B cell (primary cell): ENCODE results near the gene ETS1. TPM values are rescaled to one million over a fixed set of nuclear protein-coding genes. Genes with fewer than 3 reads are reported as not detected.

ENCODE experiments used
- ATAC-seq: fragments of 200-7000 bp; cut with Tn5 transposase; one replicate; pipeline ENCODE4 v1.10.0; 2021; ENCODE audit warnings: low read depth, mild to moderate bottlenecking, moderate number of reproducible peaks, moderate library complexity
- CTCF ChIA-PET: fragments of 350-600 bp; sonication (Branson Sonifier 250); formaldehyde crosslinking; loops from one replicate; lab custom pipeline; 2021; ENCODE audit warnings: antibody characterized with exemption, inconsistent platforms; lab: Charles Lee
- POLR2A ChIA-PET: fragments of 350-600 bp; sonication (Branson Sonifier 250); formaldehyde crosslinking; loops from one replicate; lab custom pipeline; 2021; ENCODE audit warnings: antibody characterized with exemption; lab: Charles Lee
- DNase-seq: peaks from one replicate; pipeline ENCODE4 v3.0.0; 2013
- H2AFZ ChIP-seq: 2 replicates; pipeline ENCODE4 v1.6.1; 2012; ENCODE audit warnings: mild to moderate bottlenecking, low read depth, low read length; ENCODE audit not compliant: insufficient read depth, poor library complexity, severe bottlenecking
- H3K27ac ChIP-seq, 2 donors: 1 replicate in 1 of 2; 2 replicates in 1 of 2; pipeline ENCODE4 v1.5.1; 2012 to 2013; ENCODE audit warnings: low read length in 2 of 2, mild to moderate bottlenecking in 2 of 2, moderate library complexity in 1 of 2
- H3K27me3 ChIP-seq, 4 experiments: fragments of 200-600 bp in 1 of 4; sonication (generic) in 1 of 4; replicated peaks in 1 of 4; 1 replicate in 2 of 4; 2 replicates in 2 of 4; pipeline versions ENCODE4 v1.6.1 to v1.7.0; 2013 to 2016; ENCODE audit warnings: low read length in 3 of 4, mild to moderate bottlenecking in 2 of 4, mixed read lengths in 1 of 4, moderate library complexity in 1 of 4; ENCODE audit not compliant: insufficient read depth in 4 of 4, control insufficient read depth in 3 of 4; ENCODE audit errors: control extremely low read depth in 1 of 4
- H3K36me3 ChIP-seq, 2 experiments: replicated peaks in 1 of 2; 1 replicate in 1 of 2; 2 replicates in 1 of 2; pipeline versions ENCODE4 v1.6.1 to v1.7.1; 2013; ENCODE audit warnings: low read length in 1 of 2; ENCODE audit not compliant: insufficient read depth in 2 of 2, control insufficient read depth in 1 of 2; ENCODE audit errors: control extremely low read depth in 1 of 2, extremely low read depth in 1 of 2
- H3K4me1 ChIP-seq, 2 donors: fragments of 200-600 bp in 1 of 2; sonication (generic) in 1 of 2; 1 replicate in 1 of 2; 2 replicates in 1 of 2; pipeline versions ENCODE4 v1.5.1 to v1.6.1; 2013 to 2017; ENCODE audit warnings: low read length in 2 of 2; ENCODE audit not compliant: control insufficient read depth in 2 of 2, insufficient read depth in 2 of 2
- H3K4me2 ChIP-seq: replicated peaks from 2 replicates; pipeline ENCODE3; 2012; ENCODE audit warnings: mild to moderate bottlenecking, low read depth, low read length; ENCODE audit not compliant: poor library complexity, severe bottlenecking
- H3K4me3 ChIP-seq, 5 experiments: fragments of 200-600 bp in 1 of 5; sonication (generic) in 1 of 5; 1 replicate in 3 of 5; 2 replicates in 2 of 5; pipeline versions ENCODE4 v1.5.1 to v1.7.0; 2011 to 2016; ENCODE audit warnings: low read length in 4 of 5, mild to moderate bottlenecking in 4 of 5, low read depth in 2 of 5, control low read depth in 1 of 5, moderate library complexity in 1 of 5; ENCODE audit not compliant: insufficient read depth in 1 of 5; ENCODE audit errors: control extremely low read depth in 1 of 5, extremely low read depth in 1 of 5
- H3K79me2 ChIP-seq: fragments of 200-600 bp; sonication (generic); one replicate; pipeline ENCODE4 v1.6.0; 2016; ENCODE audit warnings: low read length; ENCODE audit not compliant: control insufficient read depth, insufficient read depth
- H3K9ac ChIP-seq: fragments of 200-600 bp; sonication (generic); 2 replicates; pipeline ENCODE4 v1.6.1; 2017; ENCODE audit warnings: mild to moderate bottlenecking, low read length, moderate library complexity
- H3K9me3 ChIP-seq, 3 donors: one replicate each; pipeline versions ENCODE4 v1.6.1 to v1.7.1; 2013; ENCODE audit warnings: low read length in 2 of 3; ENCODE audit not compliant: control insufficient read depth in 2 of 3, insufficient read depth in 1 of 3; ENCODE audit errors: control extremely low read depth in 1 of 3
- H4K20me1 ChIP-seq: 2 replicates; pipeline ENCODE4 v1.6.0; 2012; ENCODE audit warnings: mild to moderate bottlenecking, low read length; ENCODE audit not compliant: insufficient read depth, control insufficient read depth, poor library complexity, severe bottlenecking
- H3K27ac Mint-ChIP-seq: one replicate; pipeline ENCODE4 v1.8.0; 2021; ENCODE audit warnings: mixed read lengths
- H3K27me3 Mint-ChIP-seq: one replicate; pipeline ENCODE4 v1.8.0; 2021; ENCODE audit warnings: mixed read lengths
- H3K4me1 Mint-ChIP-seq: one replicate; pipeline ENCODE4 v1.8.0; 2021; ENCODE audit warnings: mixed read lengths
- H3K4me3 Mint-ChIP-seq: one replicate; pipeline ENCODE4 v1.8.0; 2021; ENCODE audit warnings: mixed read lengths
- H3K9me3 Mint-ChIP-seq: one replicate; pipeline ENCODE4 v1.8.0; 2022; ENCODE audit warnings: mixed read lengths; ENCODE audit not compliant: insufficient read depth
- EZH2 ChIP-seq: IDR thresholded peaks from 2 replicates; pipeline ENCODE4 v1.6.1; 2012; ENCODE audit warnings: borderline replicate concordance, low read depth, mild to moderate bottlenecking, moderate library complexity, low read length; ENCODE audit not compliant: insufficient read depth, poor library complexity, severe bottlenecking
- WGBS: methylation state at CpG from one replicate; pipeline ENCODE4 v1.1.5; 2013; ENCODE audit warnings: missing lambda C conversion rate; ENCODE audit not compliant: insufficient coverage; 5-methylcytosine and 5-hydroxymethylcytosine counted together
- intact Hi-C: fragments of 100-400 bp; cut with micrococcal nuclease; formaldehyde crosslinking; loops from one replicate; pipeline ENCODE4 v1.10.0; 2022
- polyA plus RNA-seq: library from polyadenylated mRNA; depleted of rRNA; stranded (reverse); fragments of >200 nt; gene quantifications from 2 replicates; pipeline ENCODE4 v1.2.3, GENCODE V29; 2012
- total RNA-seq, 2 donors: library from RNA; stranded (reverse); fragments of 120-200 nt in 1 of 2; gene quantifications; 1 replicate in 1 of 2; 2 replicates in 1 of 2; pipeline versions ENCODE4 v1.2.3 to v1.2.4, GENCODE V29; 2013 to 2022
- TF ChIP-seq, protein P1 (sequence below): fragments of 200-600 bp; IDR thresholded peaks from one replicate; pipeline ENCODE4 v1.8.0; 2022; ENCODE audit warnings: antibody characterized with exemption, mild to moderate bottlenecking

The ETS1 gene
- total and polyA plus RNA-seq, 2 donors (not counting 1 experiment from before 2014, with no cell fraction given), result 115 to 271 TPM

DNA sequence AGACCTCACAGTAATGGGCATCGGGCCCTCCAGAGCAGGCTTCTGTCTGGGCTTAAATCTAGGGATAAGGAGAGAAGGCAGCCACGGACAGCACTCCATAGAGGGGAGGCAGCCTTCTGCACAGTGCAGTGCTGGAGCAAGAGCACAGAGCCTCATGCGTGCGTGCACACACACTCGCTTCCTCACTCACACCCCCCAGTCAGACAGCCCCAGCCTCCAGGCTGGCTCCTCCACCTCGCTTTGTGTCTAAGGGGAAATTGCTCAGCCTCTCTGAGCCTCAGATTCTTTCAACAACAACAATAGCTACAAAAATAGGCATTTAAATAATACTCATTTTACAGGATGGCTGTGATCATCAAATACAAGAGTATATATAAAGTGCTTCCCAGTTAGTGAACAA is 26.7 kb upstream of the ETS1 start:
- ChIA-PET CTCF (interaction anchor here (1.8 to 17.0 kb wide), 3 partner anchors 10 to 12 kb away, joined by 4 to 625 read pairs (median 10); no protein-coding TSS in a partner anchor), POLR2A (interaction anchor here (0.7 to 13.8 kb wide), 3 partner anchors 11 to 227 kb away, joined by 3 to 305 read pairs (median 3); no protein-coding TSS in a partner anchor)
- no peaks in the 10 kb centered on the region for H3K9me3 ChIP-seq
- Mint-ChIP-seq H3K27ac (peak overlapping the region; percentile 89), H3K4me1 (peaks cover 86% of the 10 kb centered on the region), H3K4me3 (peak overlapping the region; percentile 52), H3K9me3 (no peaks in the 10 kb centered on the region), H3K27me3 (no peaks in the 10 kb centered on the region)
- peak overlapping the region; percentile 82 for H3K4me2 ChIP-seq
- 95% methylated on average over 2 of the region's 6 CpGs for WGBS
- peaks cover 53% of the 10 kb centered on the region for H3K79me2 ChIP-seq
- H3K4me1 ChIP-seq, result peaks cover 71 to 79% of the 10 kb centered on the region in 2 donors
- TF ChIP-seq, protein P1, sequence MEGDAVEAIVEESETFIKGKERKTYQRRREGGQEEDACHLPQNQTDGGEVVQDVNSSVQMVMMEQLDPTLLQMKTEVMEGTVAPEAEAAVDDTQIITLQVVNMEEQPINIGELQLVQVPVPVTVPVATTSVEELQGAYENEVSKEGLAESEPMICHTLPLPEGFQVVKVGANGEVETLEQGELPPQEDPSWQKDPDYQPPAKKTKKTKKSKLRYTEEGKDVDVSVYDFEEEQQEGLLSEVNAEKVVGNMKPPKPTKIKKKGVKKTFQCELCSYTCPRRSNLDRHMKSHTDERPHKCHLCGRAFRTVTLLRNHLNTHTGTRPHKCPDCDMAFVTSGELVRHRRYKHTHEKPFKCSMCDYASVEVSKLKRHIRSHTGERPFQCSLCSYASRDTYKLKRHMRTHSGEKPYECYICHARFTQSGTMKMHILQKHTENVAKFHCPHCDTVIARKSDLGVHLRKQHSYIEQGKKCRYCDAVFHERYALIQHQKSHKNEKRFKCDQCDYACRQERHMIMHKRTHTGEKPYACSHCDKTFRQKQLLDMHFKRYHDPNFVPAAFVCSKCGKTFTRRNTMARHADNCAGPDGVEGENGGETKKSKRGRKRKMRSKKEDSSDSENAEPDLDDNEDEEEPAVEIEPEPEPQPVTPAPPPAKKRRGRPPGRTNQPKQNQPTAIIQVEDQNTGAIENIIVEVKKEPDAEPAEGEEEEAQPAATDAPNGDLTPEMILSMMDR, result no peak
- TF ChIP-seq EZH2, result no peak
- peak overlapping the region in 1 of 2 donors; percentile 93 for H3K27ac ChIP-seq
- no peaks in the 10 kb centered on the region for H3K27me3 ChIP-seq
- intact Hi-C loops, result no loop called here
- ATAC-seq (no peak), DNase-seq (no peak)
- no peaks in the 10 kb centered on the region for H4K20me1 ChIP-seq
- H2AFZ ChIP-seq, result peak overlapping the region; percentile 66
- no peaks in the 10 kb centered on the region for H3K36me3 ChIP-seq
- H3K9ac ChIP-seq, result peak overlapping the region; percentile 17
- H3K4me3 ChIP-seq, result peak overlapping the region in 1 of 5 experiments; percentile 4

DNA sequence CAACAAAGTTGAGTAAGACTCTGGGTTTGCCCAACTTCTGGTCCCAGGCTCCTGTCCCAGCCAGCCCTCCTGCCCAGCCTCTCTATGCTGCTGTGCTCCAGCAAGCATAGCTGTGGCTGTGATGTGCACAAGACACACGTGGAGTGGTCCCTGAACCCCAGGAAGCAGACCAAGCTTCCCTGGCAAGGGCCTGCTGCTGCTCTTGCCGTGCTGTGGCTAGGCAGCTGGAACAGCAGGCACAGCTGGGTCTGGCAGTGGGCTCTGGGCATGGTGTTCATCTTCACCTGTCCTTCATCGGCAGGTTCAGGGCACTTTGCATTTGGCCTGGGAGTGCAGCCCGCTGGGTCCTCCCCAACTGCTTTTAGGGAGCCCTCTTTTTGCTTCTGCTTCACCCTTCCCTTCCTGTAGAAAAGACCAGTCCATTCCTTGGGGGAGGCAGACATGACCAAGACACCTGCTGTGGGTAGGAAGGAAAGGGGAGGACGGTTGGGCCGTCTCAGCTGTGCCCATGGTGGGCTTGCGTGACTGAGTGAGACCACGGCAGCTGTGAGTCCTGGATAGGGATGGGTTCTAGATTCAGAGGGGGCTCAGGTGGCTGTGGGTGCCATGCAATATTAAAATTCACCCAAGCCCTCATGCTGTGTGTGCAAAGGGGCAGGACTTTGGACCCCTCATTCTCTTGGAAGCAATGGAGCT is 26.1 kb upstream of the ETS1 start:
- Histone ChIP-seq H3K9ac (peak overlapping the region; percentile 17), H4K20me1 (no peaks in the 10 kb centered on the region), H2AFZ (peak overlapping the region; percentile 66), H3K79me2 (peaks cover 49% of the 10 kb centered on the region), H3K4me2 (peak overlapping the region; percentile 82), H3K27me3 (no peaks in the 10 kb centered on the region), H3K27ac (peak overlapping the region; percentile 29 to 93), H3K4me3 (no peak overlapping the region), H3K36me3 (no peaks in the 10 kb centered on the region), H3K4me1 (peaks cover 73 to 79% of the 10 kb centered on the region in 2 donors), H3K9me3 (no peaks in the 10 kb centered on the region)
- intact Hi-C loops, result no loop called here
- WGBS, result 13% methylated on average over 8 of the region's 8 CpGs
- Mint-ChIP-seq H3K27me3 (no peaks in the 10 kb centered on the region), H3K9me3 (no peaks in the 10 kb centered on the region), H3K4me3 (peak overlapping the region; percentile 52), H3K27ac (peak overlapping the region; percentile 89), H3K4me1 (peaks cover 86% of the 10 kb centered on the region)
- TF ChIP-seq EZH2, result no peak
- TF ChIP-seq, protein P1, result no peak
- no peak for DNase-seq
- ChIA-PET POLR2A (interaction anchor here (0.6 to 13.8 kb wide), 5 partner anchors 12 to 456 kb away, joined by 3 to 305 read pairs (median 3); no protein-coding TSS in a partner anchor), CTCF (interaction anchor here (0.9 to 17.0 kb wide), 5 partner anchors 9 to 323 kb away, joined by 3 to 625 read pairs (median 4); partner anchors contain the start of gene ETS1)
- ATAC-seq, result no peak
